GM18511 (cell line): ENCODE results near the gene CSF1R.
A peak's percentile ranks its signal among the peaks of the same experiment; 100 is the strongest.
"Not testable (repeated sequence)": the region's sequence is repeated elsewhere in the genome, so short reads cannot be mapped to it uniquely, and the experiment has no call there.

Source experiments
- ATAC-seq: cut with Tn5 transposase; IDR thresholded peaks from one replicate; pipeline ENCODE4 v1.9.1; 2021; ENCODE audit warnings: mild to moderate bottlenecking, moderate library complexity; ENCODE audit not compliant: unreplicated experiment

CSF1R gene

DNA sequence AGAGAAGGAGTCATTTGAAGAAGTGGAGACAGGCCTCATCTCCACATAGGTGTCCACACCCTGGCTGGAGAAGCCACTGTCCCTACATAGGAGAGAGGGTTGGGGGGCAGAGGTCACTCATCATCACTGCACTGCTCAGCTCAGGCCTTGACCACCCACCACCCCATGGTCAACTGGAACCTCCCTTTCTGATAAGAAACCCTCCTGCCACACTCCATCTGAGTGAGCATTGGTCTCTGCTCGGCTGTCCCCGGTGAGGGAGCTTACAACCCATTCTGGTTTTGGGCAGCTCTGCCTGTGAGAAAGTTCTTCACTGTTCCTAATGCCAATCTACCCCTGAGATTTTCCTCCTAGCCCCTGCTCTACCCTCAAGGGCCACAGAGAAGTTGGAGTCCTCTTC lies 28.8 kb downstream of the CSF1R start:
- no peak for ATAC-seq

DNA sequence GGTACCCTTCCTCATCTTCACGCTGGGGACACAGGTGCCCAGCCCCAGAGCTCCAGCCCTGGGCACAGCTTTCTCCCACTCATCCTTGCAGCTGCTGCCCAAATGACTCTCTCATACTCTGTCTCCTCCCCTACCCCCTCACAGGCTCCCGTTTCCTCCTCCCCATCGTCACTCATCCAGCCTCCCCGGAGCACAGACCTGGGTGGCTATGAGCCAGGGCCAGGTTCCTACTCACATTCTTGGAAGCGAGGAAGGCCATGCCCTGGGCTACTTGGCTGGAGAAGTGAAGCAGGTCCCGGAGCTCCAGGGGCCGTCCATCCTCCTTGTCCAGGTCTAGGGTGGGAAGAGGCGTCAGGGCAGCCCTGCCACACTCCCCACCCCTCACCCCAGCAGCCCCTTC lies 29.3 kb downstream of the CSF1R start:
- ATAC-seq, result no peak

- ATAC-seq, result no peak
These were observed 30.3 kb downstream of the CSF1R start for GRCh38 chr5:150056075-150056443.

- no peak for ATAC-seq
These were observed 30.9 kb downstream of the CSF1R start for GRCh38 chr5:150055326-150056074.

GRCh38 chr5:150054569-150054968 lies 31.8 kb downstream of the CSF1R start:
- ATAC-seq, result no peak

DNA sequence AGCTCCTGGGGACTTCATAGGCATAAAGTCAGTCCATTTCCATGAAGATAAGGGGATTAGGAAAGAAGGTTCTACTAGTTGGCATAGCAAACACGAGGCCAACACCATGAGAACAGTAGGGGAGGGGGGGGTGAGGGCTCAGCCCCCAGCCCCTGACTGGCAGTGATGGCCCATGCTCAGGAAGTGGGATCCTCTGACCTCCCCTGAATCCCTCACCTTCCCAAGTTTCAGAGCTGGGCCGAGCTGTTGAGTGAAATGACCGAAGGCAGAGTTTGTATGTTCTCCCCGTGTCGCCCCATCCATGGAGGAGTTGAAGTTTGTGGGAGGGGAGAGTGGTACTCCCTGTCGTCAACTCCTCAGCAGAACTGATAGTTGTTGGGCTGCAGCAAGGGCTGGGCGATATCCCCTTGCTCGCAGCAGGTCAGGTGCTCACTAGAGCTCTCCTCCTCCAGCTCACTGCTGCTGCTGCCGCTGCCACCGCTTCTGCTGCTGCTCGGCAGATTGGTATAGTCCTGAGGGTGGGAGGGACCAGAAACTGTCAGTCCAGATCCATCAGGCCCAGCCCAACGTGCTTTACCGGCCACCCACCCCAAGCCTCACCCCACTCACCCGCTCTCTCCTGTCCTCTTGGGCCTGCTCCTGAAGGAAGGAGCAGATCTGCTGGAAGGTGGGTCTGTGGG lies 32.5 kb downstream of the CSF1R start:
- no peak for ATAC-seq

- no peak for ATAC-seq
These were observed 33.2 kb downstream of the CSF1R start for GRCh38 chr5:150052956-150053712.

DNA sequence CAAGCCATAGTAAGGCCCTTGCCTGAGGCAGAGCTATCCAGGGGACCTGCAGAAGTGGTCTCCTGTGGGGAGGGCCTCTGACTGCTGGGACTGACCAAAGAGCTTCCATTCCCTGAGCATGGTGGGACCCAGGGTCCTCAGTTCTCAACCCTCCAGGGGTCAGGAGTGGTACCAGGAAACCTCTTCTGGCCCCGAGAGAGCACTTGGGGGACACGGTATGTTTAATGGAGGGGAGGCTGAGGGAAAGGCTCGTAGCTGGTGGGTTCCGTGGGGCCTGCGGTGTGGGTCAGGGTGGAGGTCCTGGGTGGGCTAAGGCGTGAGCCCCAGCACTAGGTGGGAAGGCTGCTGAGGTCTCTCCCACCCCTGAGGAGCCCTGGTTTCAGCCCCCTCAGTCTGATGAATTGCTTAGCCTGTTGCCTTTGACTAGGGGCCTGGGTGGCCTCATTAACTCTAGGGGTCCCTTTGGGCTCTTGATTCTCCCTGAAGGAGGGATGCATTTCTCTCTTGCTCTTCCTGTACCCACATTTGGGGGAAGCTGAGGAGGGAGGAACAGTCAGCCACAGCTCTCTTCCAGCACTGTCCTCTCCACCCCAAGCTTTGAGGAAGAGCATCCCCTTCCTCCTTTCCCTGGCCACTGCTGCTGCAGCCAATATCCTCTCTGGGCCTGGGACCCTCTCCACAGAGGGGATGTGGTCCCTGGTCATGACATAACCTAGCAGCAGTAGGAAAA lies 34.0 kb downstream of the CSF1R start:
- no peak for ATAC-seq

- ATAC-seq, result no peak
These were observed 34.6 kb downstream of the CSF1R start for GRCh38 chr5:150051657-150052195.

DNA sequence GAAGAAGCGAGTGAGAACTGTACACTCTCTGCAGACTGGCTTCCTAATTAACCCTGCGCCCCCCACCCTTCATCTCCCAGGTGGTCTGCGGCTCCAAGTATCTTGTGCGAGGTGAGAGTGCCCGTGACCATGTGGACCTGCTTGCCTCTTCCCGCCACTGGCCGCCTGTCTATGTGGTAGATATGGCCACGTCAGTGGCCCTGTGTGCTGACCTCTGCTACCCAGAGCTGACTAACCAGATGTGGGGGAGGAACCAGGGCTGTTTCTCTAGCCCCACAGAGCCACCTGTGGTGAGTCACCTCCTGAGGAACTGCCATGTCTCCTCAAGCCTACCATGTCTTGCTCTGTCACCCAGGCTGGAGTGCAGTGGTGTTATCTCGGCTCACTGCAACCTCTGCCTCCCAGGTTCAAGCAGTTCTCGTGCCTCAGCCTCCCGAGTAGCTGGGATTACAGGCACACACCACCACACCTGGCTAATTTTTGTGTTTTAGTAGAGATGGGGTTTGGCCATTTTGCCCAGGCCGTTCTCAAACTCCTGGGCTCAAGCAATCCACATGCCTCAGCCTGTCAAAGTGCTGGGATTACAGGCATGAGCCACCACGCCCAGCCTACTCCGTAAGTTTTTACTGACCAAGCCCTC lies 36.1 kb downstream of the CSF1R start:
- ATAC-seq, result not testable (repeated sequence)

- ATAC-seq, result no peak
These were observed 40.3 kb downstream of the CSF1R start for GRCh38 chr5:150046031-150046430.

GRCh38 chr5:150045549-150045948 lies 40.8 kb downstream of the CSF1R start:
- no peak for ATAC-seq

- ATAC-seq, result no peak
These were observed 41.6 kb downstream of the CSF1R start for GRCh38 chr5:150044712-150045111.

DNA sequence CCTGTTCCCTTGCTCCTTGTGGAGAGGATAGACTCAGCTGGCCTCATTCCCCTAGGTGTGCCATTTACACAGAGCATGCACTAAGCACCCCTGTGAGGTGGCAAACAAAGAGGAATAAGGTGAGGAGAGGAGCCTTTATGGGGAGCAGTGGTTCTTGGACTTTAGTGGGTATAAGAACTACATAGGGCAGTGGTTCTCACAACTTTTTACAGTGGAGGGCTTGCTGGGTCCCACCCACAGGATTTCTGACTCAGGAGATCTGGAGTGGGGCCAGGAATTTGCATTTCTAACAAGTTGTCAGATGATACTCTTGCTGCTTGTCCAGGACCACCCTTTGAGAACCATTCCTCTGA lies 42.0 kb downstream of the CSF1R start:
- ATAC-seq, result no peak

GRCh38 chr5:150043657-150044328 lies 42.6 kb downstream of the CSF1R start:
- no peak for ATAC-seq

DNA sequence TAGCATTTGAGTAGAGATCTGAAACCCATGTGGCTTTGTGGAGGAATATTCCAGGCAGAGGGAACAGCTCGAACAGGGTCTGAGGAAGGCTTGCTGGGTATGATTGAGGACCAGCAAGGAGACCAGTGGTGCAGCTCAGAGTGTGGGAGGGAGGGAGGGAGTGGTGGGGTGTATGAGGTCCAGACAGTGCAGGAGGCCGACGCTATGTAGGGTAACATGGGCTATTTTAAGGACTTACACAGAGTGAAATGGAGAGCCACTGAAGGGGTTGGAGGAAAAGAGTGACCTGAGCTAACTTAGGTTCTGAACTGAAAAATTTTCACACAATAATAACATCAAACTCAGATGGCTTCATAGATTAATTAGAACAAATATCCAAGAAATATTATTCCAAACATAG lies 43.9 kb downstream of the CSF1R start:
- no peak for ATAC-seq

DNA sequence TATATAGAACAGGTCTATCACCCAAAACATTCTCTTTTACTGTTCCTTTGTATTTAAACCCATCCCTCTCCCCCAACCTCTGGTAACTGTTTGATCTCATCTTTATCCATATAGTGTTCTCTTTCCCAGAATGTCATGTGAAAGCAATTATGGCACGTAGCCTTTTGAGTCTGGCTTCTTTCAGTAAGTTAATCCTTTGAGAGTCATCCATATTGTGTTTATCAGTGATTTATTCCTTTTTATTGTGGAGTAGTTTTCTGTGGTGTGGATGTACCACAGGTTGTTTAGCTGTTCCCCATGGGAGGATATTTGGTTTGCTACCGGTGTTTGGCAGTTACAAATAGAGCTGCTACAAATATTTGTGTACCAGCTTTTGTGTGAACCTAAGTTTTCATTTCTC lies 47.8 kb downstream of the CSF1R start:
- no peak for ATAC-seq

GRCh38 chr5:150036513-150036912 lies 49.8 kb downstream of the CSF1R start:
- ATAC-seq, result no peak

DNA sequence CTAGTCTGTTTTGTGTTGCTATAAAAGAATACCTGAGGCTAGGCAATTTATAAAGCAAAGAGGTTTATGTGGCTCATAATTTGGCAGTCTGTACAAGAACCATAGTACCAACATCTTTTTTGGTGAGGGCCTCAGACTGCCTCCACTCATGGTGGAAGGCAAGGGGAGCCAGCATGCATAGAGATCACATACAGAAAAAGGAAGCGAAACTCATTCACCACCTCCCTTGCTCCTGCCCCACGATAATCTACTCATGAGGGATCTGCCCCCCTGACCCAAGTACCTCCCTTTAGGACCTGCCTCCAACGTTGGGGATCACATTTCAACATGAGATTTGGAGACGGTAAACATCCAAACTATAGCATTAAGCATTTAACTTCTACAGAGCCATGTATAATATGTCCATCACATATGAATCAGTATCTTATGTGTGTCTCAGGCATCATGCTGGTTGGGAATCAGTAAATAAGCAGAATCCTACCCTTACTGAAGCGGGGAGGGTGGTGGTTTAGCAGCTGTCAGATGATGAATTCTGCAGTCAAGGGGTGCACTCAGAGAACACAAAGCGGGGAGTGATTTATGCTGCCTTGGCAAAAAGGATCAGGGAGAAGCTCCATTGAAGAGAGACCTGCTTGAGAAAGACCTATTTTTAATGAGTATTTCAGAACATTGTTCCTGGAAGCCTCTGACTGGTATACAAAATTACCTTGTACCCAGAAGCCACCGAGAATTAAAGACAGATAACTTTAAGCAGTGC lies 51.0 kb downstream of the CSF1R start:
- ATAC-seq, result peak; percentile 99
